ENCODE results near the gene SPCS1. TPM values are rescaled to one million over a fixed set of nuclear protein-coding genes. Genes with fewer than 3 reads are reported as not detected.

The SPCS1 gene
- 140 and 180 TPM in 2 replicates for polyA plus RNA-seq (2011; rRNA removed)
- polyA plus RNA-seq (2012; cell fraction: cytosol; rRNA removed), result 101 TPM in 2 replicates
- 56.4 and 130 TPM in 2 replicates for polyA plus RNA-seq (2012; cell fraction: nucleus; rRNA removed)
- 181 to 184 TPM (median 183 TPM) in 3 replicates for polyA plus RNA-seq (2017; fragmentation: RNase III; extraction: RNeasy Plus Mini Kit Qiagen cat#74134 plus additional on column Dnase treatment)
- polyA minus RNA-seq (2011; rRNA and poly(A)+ RNA removed), result 49.6 and 55.9 TPM in 2 replicates

GRCh38 chr3:52705688-52706686, at the start of gene SPCS1, which contains the start of gene GLT8D1:
TSS of gene SPCS1 (plus strand) at chr3:52706106. CDS start at chr3:52706247, 141 bp downstream.
TSS of gene GLT8D1 (minus strand) at chr3:52705791. CDS start at chr3:52700460, 5,331 bp downstream.
- no peaks in the 10 kb centered on the region for H3K9me3 ChIP-seq
- H3K4me3 ChIP-seq, result peak within 1 kb of the TSS; percentile 74
- FAIRE-seq, result no peak
- H3K4me2 ChIP-seq, result peak within 1 kb of the TSS; percentile 97
- peaks cover 25% of the 10 kb centered on the region for H3K4me1 ChIP-seq
- peak; percentile 92 to 97 for ATAC-seq
- TF ChIP-seq HOXB5 (CRISPR knock-in tag; IDR thresholded peaks at IDR 0.05) (no peak), MAX (IDR thresholded peaks at IDR 0.05) (peak; percentile 76), GATA3 (IDR thresholded peaks at IDR 0.05; ENCODE audit: borderline replicate concordance) (0 out of 2 replicates have a peak, but pooled peaks have one; percentile 27), CHD4 (IDR thresholded peaks at IDR 0.05; ENCODE audit: borderline replicate concordance) (no peak), PHF8 (IDR thresholded peaks at IDR 0.05; ENCODE audit: borderline replicate concordance, low read depth) (peak; percentile 68), E2F6 (IDR thresholded peaks at IDR 0.05; ENCODE audit: borderline replicate concordance, low read depth) (peak; percentile 52; the same call in 1 of the 2 replicates), RARB (CRISPR knock-in tag; IDR thresholded peaks at IDR 0.05) (no peak), ZSCAN20 (CRISPR knock-in tag; IDR thresholded peaks at IDR 0.05) (no peak), FOSB (CRISPR knock-in tag; IDR thresholded peaks at IDR 0.05) (no peak), ESRRA (IDR thresholded peaks at IDR 0.05; ENCODE audit: borderline replicate concordance, low read length) (no peak), POLR2A (IDR thresholded peaks at IDR 0.05; ENCODE audit: low read length) (peak; percentile 90), HES2 (IDR thresholded peaks at IDR 0.05) (no peak), FOSL2 (IDR thresholded peaks at IDR 0.05) (no peak), FOSL2 (CRISPR knock-in tag; IDR thresholded peaks at IDR 0.05) (no peak), FOXS1 (CRISPR knock-in tag; IDR thresholded peaks at IDR 0.05) (no peak), CHD2 (IDR thresholded peaks at IDR 0.05; ENCODE audit: low read length, partially characterized antibody) (no peak), KDM5A (IDR thresholded peaks at IDR 0.05) (peak; percentile 73), KDM1A (IDR thresholded peaks at IDR 0.05; ENCODE audit: low read depth) (no peak), JUN (IDR thresholded peaks at IDR 0.05) (peak; percentile 56 to 80; a peak in 4 of 5 replicates)
- TF ChIP-seq, protein P1, sequence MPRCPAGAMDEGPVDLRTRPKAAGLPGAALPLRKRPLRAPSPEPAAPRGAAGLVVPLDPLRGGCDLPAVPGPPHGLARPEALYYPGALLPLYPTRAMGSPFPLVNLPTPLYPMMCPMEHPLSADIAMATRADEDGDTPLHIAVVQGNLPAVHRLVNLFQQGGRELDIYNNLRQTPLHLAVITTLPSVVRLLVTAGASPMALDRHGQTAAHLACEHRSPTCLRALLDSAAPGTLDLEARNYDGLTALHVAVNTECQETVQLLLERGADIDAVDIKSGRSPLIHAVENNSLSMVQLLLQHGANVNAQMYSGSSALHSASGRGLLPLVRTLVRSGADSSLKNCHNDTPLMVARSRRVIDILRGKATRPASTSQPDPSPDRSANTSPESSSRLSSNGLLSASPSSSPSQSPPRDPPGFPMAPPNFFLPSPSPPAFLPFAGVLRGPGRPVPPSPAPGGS (IDR thresholded peaks at IDR 0.05), result peak; percentile 48; the same call in 2 of the 3 replicates
- H3K27ac ChIP-seq, result peak within 1 kb of the TSS; percentile 94 to 99
- POLR2A ChIA-PET, result interaction anchor here (0.9 to 1.7 kb wide), 5 partner anchors 10 to 35 kb away, joined by 3 to 6 read pairs (median 4); no protein-coding TSS in a partner anchor
- CTCF ChIA-PET, result interaction anchor here (1.1 kb wide), 1 partner anchor 11 kb away, joined by 3 read pairs; no protein-coding TSS in a partner anchor
- peak; percentile 71 to 88 for DNase-seq (ENCODE audit: low read depth in 1 of 2, low spot score in 1 of 2)
- 1% methylated on average over 19 of the region's 94 CpGs for WGBS (ENCODE audit: missing lambda C conversion rate)

- DNase-seq (ENCODE audit: low read depth in 1 of 2, low spot score in 1 of 2) (no peak), ATAC-seq (no peak), FAIRE-seq (no peak)
- ChIA-PET POLR2A (no interaction called here), CTCF (interaction anchor here (0.8 kb wide), 1 partner anchor 232 kb away, joined by 3 read pairs; no protein-coding TSS in a partner anchor)
- Histone ChIP-seq H3K27ac (no peak overlapping the region), H3K4me1 (no peaks in the 10 kb centered on the region), H3K4me3 (no peak overlapping the region), H3K4me2 (no peak overlapping the region), H3K9me3 (no peaks in the 10 kb centered on the region)
- TF ChIP-seq, protein P2, sequence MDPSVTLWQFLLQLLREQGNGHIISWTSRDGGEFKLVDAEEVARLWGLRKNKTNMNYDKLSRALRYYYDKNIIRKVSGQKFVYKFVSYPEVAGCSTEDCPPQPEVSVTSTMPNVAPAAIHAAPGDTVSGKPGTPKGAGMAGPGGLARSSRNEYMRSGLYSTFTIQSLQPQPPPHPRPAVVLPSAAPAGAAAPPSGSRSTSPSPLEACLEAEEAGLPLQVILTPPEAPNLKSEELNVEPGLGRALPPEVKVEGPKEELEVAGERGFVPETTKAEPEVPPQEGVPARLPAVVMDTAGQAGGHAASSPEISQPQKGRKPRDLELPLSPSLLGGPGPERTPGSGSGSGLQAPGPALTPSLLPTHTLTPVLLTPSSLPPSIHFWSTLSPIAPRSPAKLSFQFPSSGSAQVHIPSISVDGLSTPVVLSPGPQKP (IDR thresholded peaks at IDR 0.05; ENCODE audit: low read depth, low read length), result no peak
- TF ChIP-seq CHD2 (IDR thresholded peaks at IDR 0.05; ENCODE audit: low read length, partially characterized antibody) (no peak), GATA3 (IDR thresholded peaks at IDR 0.05; ENCODE audit: borderline replicate concordance) (no peak), NFE2L2 (conservative IDR thresholded peaks at IDR 0.05; ENCODE audit: low read length) (no peak), RNF2 (IDR thresholded peaks at IDR 0.05; ENCODE audit: borderline replicate concordance, low read depth) (no peak)
- TF ChIP-seq, protein P1 (IDR thresholded peaks at IDR 0.05), result no peak
- 56% methylated on average over 3 of the region's 3 CpGs for WGBS (ENCODE audit: missing lambda C conversion rate)
These were observed 45.9 kb upstream of the SPCS1 start for GRCh38 chr3:52660046-52660445.
